KMS-11 (cell line): ENCODE data around the gene S100A8.
A peak's percentile ranks its signal among the peaks of the same experiment; 100 is the strongest.
"Not testable (repeated sequence)": the region's sequence is repeated elsewhere in the genome, so short reads cannot be mapped to it uniquely, and the experiment has no call there.

ENCODE experiments used
- H2AFZ ChIP-seq: fragments of 200-600 bp; sonication (generic); 2 replicates; pipeline ENCODE4 v1.6.1; 2016; ENCODE audit warnings: antibody characterized with exemption, mixed run types, low read depth
- H3K27ac ChIP-seq: fragments of 200-600 bp; sonication (generic); 2 replicates; pipeline ENCODE4 v1.6.1; 2016; ENCODE audit warnings: mild to moderate bottlenecking, mixed run types
- H3K27me3 ChIP-seq: fragments of 200-600 bp; sonication (generic); 2 replicates; pipeline ENCODE4 v1.6.1; 2017; ENCODE audit warnings: mild to moderate bottlenecking, low read depth, mixed run types, moderate library complexity; ENCODE audit not compliant: insufficient read depth
- H3K36me3 ChIP-seq: fragments of 200-600 bp; sonication (generic); 2 replicates; pipeline ENCODE4 v1.6.1; 2017; ENCODE audit warnings: mild to moderate bottlenecking, mixed run types; ENCODE audit not compliant: insufficient read depth
- H3K4me1 ChIP-seq: fragments of 200-600 bp; sonication (generic); 2 replicates; pipeline ENCODE4 v1.6.1; 2016; ENCODE audit warnings: mild to moderate bottlenecking, low read depth, mixed run types; ENCODE audit not compliant: poor library complexity, severe bottlenecking
- H3K4me2 ChIP-seq: fragments of 200-600 bp; sonication (generic); 2 replicates; pipeline ENCODE4 v1.7.0; 2016; ENCODE audit warnings: mild to moderate bottlenecking, mixed run types
- H3K4me3 ChIP-seq: fragments of 200-600 bp; sonication (generic); IDR thresholded peaks from 2 replicates; pipeline ENCODE4 v1.6.1; 2017; ENCODE audit warnings: low read depth, low read length, mixed read lengths; ENCODE audit not compliant: insufficient read depth
- H3K79me2 ChIP-seq: fragments of 200-600 bp; sonication (generic); 2 replicates; pipeline ENCODE4 v1.6.1; 2016; ENCODE audit warnings: low read depth, mixed run types; ENCODE audit not compliant: insufficient read depth
- H3K9ac ChIP-seq: fragments of 200-600 bp; sonication (generic); 2 replicates; pipeline ENCODE4 v1.6.1; 2016; ENCODE audit warnings: mild to moderate bottlenecking, mixed run types
- H4K20me1 ChIP-seq: fragments of 200-600 bp; sonication (generic); 2 replicates; pipeline ENCODE4 v1.6.1; 2016; ENCODE audit warnings: mild to moderate bottlenecking, mixed run types; ENCODE audit not compliant: insufficient read depth
- TF ChIP-seq, protein P1 (sequence below): fragments of 200-600 bp; sonication (generic); conservative IDR thresholded peaks from 2 replicates; pipeline ENCODE4 v1.6.1; 2017; ENCODE audit warnings: low read depth, mild to moderate bottlenecking, antibody characterized with exemption, low read length, moderate library complexity, mixed read lengths

S100A8 gene

DNA sequence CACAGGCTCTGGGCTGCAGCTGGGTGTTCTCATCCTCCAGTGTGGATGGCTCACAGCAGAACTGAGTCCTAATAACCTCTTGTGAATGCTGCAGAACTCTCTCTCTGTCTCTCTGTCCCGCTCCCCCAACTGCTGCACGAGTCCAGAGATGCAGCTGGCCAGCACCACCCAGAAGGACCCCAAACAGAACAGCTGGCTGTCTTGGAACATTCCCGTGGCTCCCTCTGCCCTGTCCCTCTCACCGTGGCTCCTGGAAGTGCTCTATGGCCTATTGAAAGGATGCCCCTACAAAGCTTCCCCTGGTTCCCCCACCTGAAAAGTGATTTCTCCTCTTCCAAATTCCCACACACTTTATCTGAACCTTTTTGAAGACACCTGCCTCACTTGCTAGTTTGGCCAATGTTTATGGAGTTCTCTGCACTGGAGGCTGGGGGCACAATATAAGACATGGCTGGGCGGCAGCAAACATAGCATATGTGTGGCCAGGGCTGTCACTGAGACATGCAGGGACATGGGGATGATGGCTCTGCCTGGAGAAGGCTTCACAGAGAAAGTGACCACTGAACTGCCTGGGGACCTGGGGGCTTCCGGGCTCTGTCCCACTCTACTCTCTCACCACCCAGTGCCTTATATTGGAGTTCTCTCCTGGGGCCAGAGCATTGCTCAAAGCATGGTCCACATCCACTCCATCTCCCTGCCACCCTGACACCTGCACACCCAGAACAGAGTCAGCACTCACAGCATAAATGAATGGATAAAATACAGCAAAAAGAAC is 15.1 kb upstream of the S100A8 start:
- H4K20me1 ChIP-seq, H3K4me3 ChIP-seq, H3K36me3 ChIP-seq, H3K4me2 ChIP-seq, H3K4me1 ChIP-seq, H3K9ac ChIP-seq, H2AFZ ChIP-seq, H3K27me3 ChIP-seq, H3K27ac ChIP-seq, H3K79me2 ChIP-seq: not testable (repeated sequence)

DNA sequence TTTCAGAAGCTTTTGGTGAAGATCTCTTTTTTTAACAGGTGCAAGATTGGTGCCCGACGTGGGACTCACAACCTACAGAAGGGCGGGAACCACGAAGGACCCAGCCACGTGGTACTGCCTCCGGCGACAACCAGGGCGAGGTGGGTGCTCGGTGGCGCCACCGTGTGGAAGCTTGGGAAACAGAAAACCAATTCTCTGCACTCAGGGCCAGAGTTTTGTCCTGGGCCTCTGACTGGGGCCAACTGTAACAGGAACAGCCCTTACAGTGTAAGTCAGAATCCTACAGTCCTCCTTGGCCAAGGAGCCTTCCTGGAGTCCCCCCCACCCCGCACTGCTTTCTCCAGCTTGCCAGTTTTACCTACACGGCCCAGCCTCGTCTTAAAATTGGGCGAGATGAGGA is 13.9 kb upstream of the S100A8 start:
- Histone ChIP-seq H3K27ac (no peak overlapping the region), H3K4me3 (no peak overlapping the region), H2AFZ (no peak overlapping the region), H3K27me3 (no peaks in the 10 kb centered on the region), H3K4me2 (no peak overlapping the region), H3K9ac (no peak overlapping the region), H3K36me3 (no peaks in the 10 kb centered on the region), H3K79me2 (no peaks in the 10 kb centered on the region), H3K4me1 (no peaks in the 10 kb centered on the region), H4K20me1 (no peaks in the 10 kb centered on the region)
- TF ChIP-seq, protein P1, sequence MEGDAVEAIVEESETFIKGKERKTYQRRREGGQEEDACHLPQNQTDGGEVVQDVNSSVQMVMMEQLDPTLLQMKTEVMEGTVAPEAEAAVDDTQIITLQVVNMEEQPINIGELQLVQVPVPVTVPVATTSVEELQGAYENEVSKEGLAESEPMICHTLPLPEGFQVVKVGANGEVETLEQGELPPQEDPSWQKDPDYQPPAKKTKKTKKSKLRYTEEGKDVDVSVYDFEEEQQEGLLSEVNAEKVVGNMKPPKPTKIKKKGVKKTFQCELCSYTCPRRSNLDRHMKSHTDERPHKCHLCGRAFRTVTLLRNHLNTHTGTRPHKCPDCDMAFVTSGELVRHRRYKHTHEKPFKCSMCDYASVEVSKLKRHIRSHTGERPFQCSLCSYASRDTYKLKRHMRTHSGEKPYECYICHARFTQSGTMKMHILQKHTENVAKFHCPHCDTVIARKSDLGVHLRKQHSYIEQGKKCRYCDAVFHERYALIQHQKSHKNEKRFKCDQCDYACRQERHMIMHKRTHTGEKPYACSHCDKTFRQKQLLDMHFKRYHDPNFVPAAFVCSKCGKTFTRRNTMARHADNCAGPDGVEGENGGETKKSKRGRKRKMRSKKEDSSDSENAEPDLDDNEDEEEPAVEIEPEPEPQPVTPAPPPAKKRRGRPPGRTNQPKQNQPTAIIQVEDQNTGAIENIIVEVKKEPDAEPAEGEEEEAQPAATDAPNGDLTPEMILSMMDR: peak; percentile 88

DNA sequence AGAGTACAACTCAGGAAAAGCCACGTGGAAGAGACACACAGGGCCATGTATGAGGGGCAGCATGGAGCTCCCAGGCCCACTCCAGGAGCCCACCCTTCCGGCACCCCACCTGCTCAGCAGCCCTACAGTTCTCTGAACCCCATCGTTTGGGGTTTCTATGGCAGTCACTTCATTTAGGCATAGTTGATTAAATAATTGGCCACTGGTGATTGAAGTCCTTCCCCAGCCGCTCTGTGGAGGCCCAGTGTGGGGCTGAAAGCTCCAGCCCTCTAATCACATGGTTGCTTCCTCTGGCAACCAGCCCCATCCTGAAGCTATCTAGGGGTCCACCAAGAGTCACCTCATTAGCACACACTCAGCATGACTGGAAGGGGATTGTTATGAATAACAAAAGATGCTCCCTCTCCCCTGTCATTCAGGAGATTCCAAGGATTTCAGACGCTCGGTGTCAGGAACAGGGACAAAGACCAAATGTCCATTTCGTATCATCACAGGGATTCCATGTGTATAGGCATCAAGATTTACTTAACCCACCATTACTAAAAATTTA is 13.3 kb upstream of the S100A8 start:
- Histone ChIP-seq H3K27ac (no peak overlapping the region), H4K20me1 (no peaks in the 10 kb centered on the region), H2AFZ (no peak overlapping the region), H3K4me2 (no peak overlapping the region), H3K36me3 (no peaks in the 10 kb centered on the region), H3K4me1 (no peaks in the 10 kb centered on the region), H3K27me3 (no peaks in the 10 kb centered on the region), H3K9ac (no peak overlapping the region), H3K4me3 (no peak overlapping the region), H3K79me2 (no peaks in the 10 kb centered on the region)
- TF ChIP-seq, protein P1: no peak

DNA sequence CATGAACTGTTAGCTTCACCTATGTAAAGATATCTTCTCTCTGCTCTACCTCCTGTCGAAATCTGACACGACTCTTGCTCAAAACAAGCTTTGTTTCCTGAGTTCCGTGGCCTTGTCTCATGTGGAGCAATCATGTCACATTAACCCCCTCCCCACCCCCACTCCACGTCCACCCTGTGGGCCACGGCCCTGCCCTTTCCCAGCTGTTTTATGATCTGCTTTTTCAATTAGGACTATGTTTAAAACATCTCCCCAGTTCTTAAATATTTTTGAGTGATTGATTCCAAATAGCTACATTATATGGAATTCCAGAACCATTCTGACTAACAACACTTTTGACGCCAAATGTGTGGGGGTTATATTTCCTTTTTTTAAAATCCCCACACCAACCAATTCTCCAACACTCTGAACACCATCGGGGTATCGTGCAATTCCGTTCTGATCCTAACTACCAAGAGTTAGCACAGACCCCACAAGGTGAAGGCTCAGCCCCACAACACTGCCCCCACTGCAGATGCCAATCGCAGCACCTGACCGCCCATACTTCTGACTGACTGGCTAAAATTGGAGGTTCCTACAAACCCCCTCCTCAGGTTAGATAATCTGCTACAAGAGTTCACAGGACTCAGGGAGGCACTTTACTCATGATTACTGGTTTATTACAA is 12.7 kb upstream of the S100A8 start:
- Histone ChIP-seq H2AFZ (no peak overlapping the region), H3K36me3 (no peaks in the 10 kb centered on the region), H3K4me1 (no peaks in the 10 kb centered on the region), H3K4me3 (no peak overlapping the region), H3K9ac (no peak overlapping the region), H4K20me1 (no peaks in the 10 kb centered on the region), H3K79me2 (no peaks in the 10 kb centered on the region), H3K27me3 (no peaks in the 10 kb centered on the region), H3K4me2 (no peak overlapping the region), H3K27ac (no peak overlapping the region)
- TF ChIP-seq, protein P1: no peak

DNA sequence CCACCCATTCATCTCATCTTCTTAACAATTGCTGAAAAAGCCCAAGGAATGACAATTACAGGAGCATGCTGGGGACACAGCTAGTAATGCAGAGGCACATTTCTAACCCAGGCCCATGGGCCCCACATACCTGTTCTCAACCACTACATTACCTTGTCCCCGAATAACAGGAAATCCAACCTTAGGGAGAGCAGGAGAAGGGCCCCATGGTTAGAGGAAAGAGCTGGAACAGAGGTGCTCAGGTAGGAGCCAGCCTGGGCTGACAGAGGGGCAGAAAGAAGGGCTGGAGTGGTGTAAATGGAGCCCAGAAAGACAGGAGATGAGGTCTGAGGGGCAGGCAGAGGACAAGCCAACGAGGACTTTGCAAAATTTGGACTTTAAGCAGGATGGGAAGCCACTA is 11.4 kb upstream of the S100A8 start:
- Histone ChIP-seq H3K4me1 (no peaks in the 10 kb centered on the region), H3K36me3 (no peaks in the 10 kb centered on the region), H3K9ac (no peak overlapping the region), H3K27me3 (no peaks in the 10 kb centered on the region), H3K4me2 (no peak overlapping the region), H4K20me1 (no peaks in the 10 kb centered on the region), H3K4me3 (no peak overlapping the region), H3K79me2 (no peaks in the 10 kb centered on the region), H2AFZ (no peak overlapping the region), H3K27ac (no peak overlapping the region)
- TF ChIP-seq, protein P1: no peak
